HepG2 (cell line): ENCODE measurements around the gene NUBP1. TPM values are rescaled to one million over a fixed set of nuclear protein-coding genes. Genes with fewer than 3 reads are reported as not detected.

Experiments used
- BRD4 ChIP-seq: sonication (generic); formaldehyde crosslinking; IDR thresholded peaks from 2 replicates; pipeline ENCODE4 v1.4.0; 2020; ENCODE audit warnings: missing genetic modification reagents
- CEBPG ChIP-seq: IDR thresholded peaks from 2 replicates; pipeline ENCODE4 v1.6.1; 2016
- DDIT3 ChIP-seq: sonication (generic); formaldehyde crosslinking; IDR thresholded peaks from 2 replicates; pipeline ENCODE4 v1.4.0; 2020; ENCODE audit warnings: mild to moderate bottlenecking, missing genetic modification reagents
- FOXO4 ChIP-seq: sonication (generic); formaldehyde crosslinking; conservative IDR thresholded peaks from 2 replicates; pipeline ENCODE4 v1.8.1; 2023; ENCODE audit warnings: missing genetic modification reagents
- GFI1 ChIP-seq: sonication (generic); formaldehyde crosslinking; IDR thresholded peaks from 2 replicates; pipeline ENCODE4 v1.5.0; 2020; ENCODE audit warnings: missing genetic modification reagents, mild to moderate bottlenecking, borderline replicate concordance
- KLF16 ChIP-seq, 2 experiments: sonication (generic) in 1 of 2; formaldehyde crosslinking in 1 of 2; IDR thresholded peaks; 2 replicates each; pipeline versions ENCODE4 v1.6.1 to v1.8.0; 2016 to 2023; ENCODE audit warnings: missing genetic modification reagents in 2 of 2, missing compliant biosample characterization in 1 of 2
- RELA ChIP-seq: sonication (generic); formaldehyde crosslinking; IDR thresholded peaks from 2 replicates; pipeline ENCODE4 v1.4.0; 2020; ENCODE audit warnings: missing genetic modification reagents
- SMC3 ChIP-seq: IDR thresholded peaks from 2 replicates; pipeline ENCODE4 v1.6.1; 2011; ENCODE audit warnings: low read length, improper control_type of control experiment
- SOX5 ChIP-seq: IDR thresholded peaks from 2 replicates; pipeline ENCODE4 v1.6.1; 2016; ENCODE audit warnings: borderline replicate concordance
- SP140L ChIP-seq: sonication (generic); formaldehyde crosslinking; IDR thresholded peaks from 2 replicates; pipeline ENCODE4 v1.4.0; 2020; ENCODE audit warnings: missing genetic modification reagents, borderline replicate concordance
- TCF12 ChIP-seq, 2 experiments: fragments of 450-650 bp in 1 of 2; sonication (generic) in 1 of 2; formaldehyde crosslinking in 1 of 2; IDR thresholded peaks; 2 replicates each; pipeline versions ENCODE4 v1.6.1 to v1.8.0; 2017 to 2022; ENCODE audit warnings: antibody characterized with exemption in 1 of 2, mild to moderate bottlenecking in 1 of 2, missing genetic modification reagents in 1 of 2, moderate library complexity in 1 of 2
- TRAFD1 ChIP-seq: sonication (generic); formaldehyde crosslinking; IDR thresholded peaks from 2 replicates; pipeline ENCODE4 v1.5.1; 2020; ENCODE audit warnings: missing genetic modification reagents, mild to moderate bottlenecking, borderline replicate concordance
- ZFP1 ChIP-seq: IDR thresholded peaks from 2 replicates; pipeline ENCODE4 v1.6.1; 2016
- ZIK1 ChIP-seq: sonication (generic); formaldehyde crosslinking; IDR thresholded peaks from 2 replicates; pipeline ENCODE4 v1.5.0; 2020; ENCODE audit warnings: mild to moderate bottlenecking, low read depth, missing genetic modification reagents, borderline replicate concordance
- ZNF24 ChIP-seq: fragments of 450-650 bp; IDR thresholded peaks from 2 replicates; pipeline ENCODE4 v1.6.1; 2017; ENCODE audit warnings: antibody characterized with exemption, mild to moderate bottlenecking
- ZNF468 ChIP-seq: sonication (generic); formaldehyde crosslinking; IDR thresholded peaks from 2 replicates; pipeline ENCODE4 v1.8.0; 2022; ENCODE audit warnings: mild to moderate bottlenecking, moderate library complexity, missing genetic modification reagents
- ZNF501 ChIP-seq: sonication (generic); formaldehyde crosslinking; IDR thresholded peaks from 2 replicates; pipeline ENCODE4 v1.5.1; 2020; ENCODE audit warnings: mild to moderate bottlenecking, moderate library complexity, missing genetic modification reagents
- ZNF746 ChIP-seq: sonication (generic); formaldehyde crosslinking; IDR thresholded peaks from 2 replicates; pipeline ENCODE4 v1.8.0; 2022; ENCODE audit warnings: mild to moderate bottlenecking, missing genetic modification reagents
- polyA plus RNA-seq, 8 experiments: library from polyadenylated mRNA; depleted of rRNA in 3 of 8; stranded (reverse) in 7 of 8; unstranded in 1 of 8; fragments of >200 nt; fragmentation: Illumina TruSeq in 4 of 8; extraction: Trizol in 4 of 8; gene quantifications; 2 replicates each; pipeline versions ENCODE4 v1.2.1 to v1.2.3, GENCODE V29; 2011 to 2016; ENCODE audit warnings: low read depth in 4 of 8, missing spikeins in 1 of 8, mixed read lengths in 1 of 8; ENCODE audit not compliant: insufficient read depth in 1 of 8
- total RNA-seq, 5 experiments: library from RNA; depleted of rRNA; stranded (reverse); fragments of >200 nt; fragmentation: Illumina TruSeq; extraction: Trizol; gene quantifications; 2 replicates each; pipeline ENCODE4 v1.2.3, GENCODE V29; 2016; ENCODE audit warnings: low read depth in 1 of 5
- TF ChIP-seq, protein P1 (sequence below): sonication (generic); formaldehyde crosslinking; IDR thresholded peaks from 2 replicates; pipeline ENCODE4 v1.5.1; 2020; ENCODE audit warnings: missing genetic modification reagents, mild to moderate bottlenecking, borderline replicate concordance
- TF ChIP-seq, protein P2 (sequence below): sonication (generic); formaldehyde crosslinking; IDR thresholded peaks from 2 replicates; pipeline ENCODE4 v1.4.0; 2020; ENCODE audit warnings: missing genetic modification reagents, borderline replicate concordance
- TF ChIP-seq, protein P3 (sequence below): sonication (generic); formaldehyde crosslinking; IDR thresholded peaks from 2 replicates; pipeline ENCODE4 v1.5.0; 2020; ENCODE audit warnings: mild to moderate bottlenecking, missing genetic modification reagents, moderate library complexity

Gene NUBP1
- total and polyA plus RNA-seq, 2 of the 13 experiments (the other 11 are each of a cell fraction or from before 2014, with no cell fraction given), result 53.5 to 70.4 TPM

GRCh38 chr16:10737068-10737625 is 6.5 kb upstream of the NUBP1 start (continued):
- peak; percentile 68; the same call in 1 of the 2 replicates for TF ChIP-seq ZNF24
- 0 out of 4 replicates have a peak, but pooled peaks of 1 of the 2 experiments have one; percentile 45 for TF ChIP-seq KLF16 (CRISPR knock-in tag; IDR thresholded peaks at IDR 0.05)
- peak; percentile 99 for TF ChIP-seq SMC3
- no peak for TF ChIP-seq ZNF746 (CRISPR knock-in tag)
- 0 out of 2 replicates have a peak, but pooled peaks have one; percentile 26 for TF ChIP-seq ZNF501 (CRISPR knock-in tag)
- TF ChIP-seq ZFP1 (CRISPR knock-in tag), result no peak
- TF ChIP-seq FOXO4, result no peak
- TF ChIP-seq TCF12 (IDR thresholded peaks at IDR 0.05), result no peak
- TF ChIP-seq TCF12 (CRISPR knock-in tag; IDR thresholded peaks at IDR 0.05), result no peak
- no peak for TF ChIP-seq DDIT3 (CRISPR knock-in tag)
- TF ChIP-seq, protein P1, sequence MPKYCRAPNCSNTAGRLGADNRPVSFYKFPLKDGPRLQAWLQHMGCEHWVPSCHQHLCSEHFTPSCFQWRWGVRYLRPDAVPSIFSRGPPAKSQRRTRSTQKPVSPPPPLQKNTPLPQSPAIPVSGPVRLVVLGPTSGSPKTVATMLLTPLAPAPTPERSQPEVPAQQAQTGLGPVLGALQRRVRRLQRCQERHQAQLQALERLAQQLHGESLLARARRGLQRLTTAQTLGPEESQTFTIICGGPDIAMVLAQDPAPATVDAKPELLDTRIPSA (CRISPR knock-in tag), result no peak
- TF ChIP-seq BRD4 (CRISPR knock-in tag), result no peak
- TF ChIP-seq SP140L (CRISPR knock-in tag), result 0 out of 2 replicates have a peak, but pooled peaks have one; percentile 65
- TF ChIP-seq TRAFD1 (CRISPR knock-in tag), result 0 out of 2 replicates have a peak, but pooled peaks have one; percentile 39
- TF ChIP-seq, protein P2, sequence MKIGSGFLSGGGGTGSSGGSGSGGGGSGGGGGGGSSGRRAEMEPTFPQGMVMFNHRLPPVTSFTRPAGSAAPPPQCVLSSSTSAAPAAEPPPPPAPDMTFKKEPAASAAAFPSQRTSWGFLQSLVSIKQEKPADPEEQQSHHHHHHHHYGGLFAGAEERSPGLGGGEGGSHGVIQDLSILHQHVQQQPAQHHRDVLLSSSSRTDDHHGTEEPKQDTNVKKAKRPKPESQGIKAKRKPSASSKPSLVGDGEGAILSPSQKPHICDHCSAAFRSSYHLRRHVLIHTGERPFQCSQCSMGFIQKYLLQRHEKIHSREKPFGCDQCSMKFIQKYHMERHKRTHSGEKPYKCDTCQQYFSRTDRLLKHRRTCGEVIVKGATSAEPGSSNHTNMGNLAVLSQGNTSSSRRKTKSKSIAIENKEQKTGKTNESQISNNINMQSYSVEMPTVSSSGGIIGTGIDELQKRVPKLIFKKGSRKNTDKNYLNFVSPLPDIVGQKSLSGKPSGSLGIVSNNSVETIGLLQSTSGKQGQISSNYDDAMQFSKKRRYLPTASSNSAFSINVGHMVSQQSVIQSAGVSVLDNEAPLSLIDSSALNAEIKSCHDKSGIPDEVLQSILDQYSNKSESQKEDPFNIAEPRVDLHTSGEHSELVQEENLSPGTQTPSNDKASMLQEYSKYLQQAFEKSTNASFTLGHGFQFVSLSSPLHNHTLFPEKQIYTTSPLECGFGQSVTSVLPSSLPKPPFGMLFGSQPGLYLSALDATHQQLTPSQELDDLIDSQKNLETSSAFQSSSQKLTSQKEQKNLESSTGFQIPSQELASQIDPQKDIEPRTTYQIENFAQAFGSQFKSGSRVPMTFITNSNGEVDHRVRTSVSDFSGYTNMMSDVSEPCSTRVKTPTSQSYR (CRISPR knock-in tag), result no peak
- peak; percentile 19; the same call in 1 of the 2 replicates for TF ChIP-seq SOX5 (CRISPR knock-in tag)
- TF ChIP-seq, protein P3, sequence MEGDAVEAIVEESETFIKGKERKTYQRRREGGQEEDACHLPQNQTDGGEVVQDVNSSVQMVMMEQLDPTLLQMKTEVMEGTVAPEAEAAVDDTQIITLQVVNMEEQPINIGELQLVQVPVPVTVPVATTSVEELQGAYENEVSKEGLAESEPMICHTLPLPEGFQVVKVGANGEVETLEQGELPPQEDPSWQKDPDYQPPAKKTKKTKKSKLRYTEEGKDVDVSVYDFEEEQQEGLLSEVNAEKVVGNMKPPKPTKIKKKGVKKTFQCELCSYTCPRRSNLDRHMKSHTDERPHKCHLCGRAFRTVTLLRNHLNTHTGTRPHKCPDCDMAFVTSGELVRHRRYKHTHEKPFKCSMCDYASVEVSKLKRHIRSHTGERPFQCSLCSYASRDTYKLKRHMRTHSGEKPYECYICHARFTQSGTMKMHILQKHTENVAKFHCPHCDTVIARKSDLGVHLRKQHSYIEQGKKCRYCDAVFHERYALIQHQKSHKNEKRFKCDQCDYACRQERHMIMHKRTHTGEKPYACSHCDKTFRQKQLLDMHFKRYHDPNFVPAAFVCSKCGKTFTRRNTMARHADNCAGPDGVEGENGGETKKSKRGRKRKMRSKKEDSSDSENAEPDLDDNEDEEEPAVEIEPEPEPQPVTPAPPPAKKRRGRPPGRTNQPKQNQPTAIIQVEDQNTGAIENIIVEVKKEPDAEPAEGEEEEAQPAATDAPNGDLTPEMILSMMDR (CRISPR knock-in tag), result peak; percentile 93
- TF ChIP-seq ZNF468 (CRISPR knock-in tag), result no peak
- no peak for TF ChIP-seq ZIK1 (CRISPR knock-in tag)
- 0 out of 2 replicates have a peak, but pooled peaks have one; percentile 48 for TF ChIP-seq RELA (CRISPR knock-in tag)
- no peak for TF ChIP-seq CEBPG (CRISPR knock-in tag)
- 0 out of 2 replicates have a peak, but pooled peaks have one; percentile 50 for TF ChIP-seq GFI1 (CRISPR knock-in tag)
